ENCODE data around the gene ACBD6. TPM values are rescaled to one million over a fixed set of nuclear protein-coding genes. Genes with fewer than 3 reads are reported as not detected.

Gene ACBD6
- total and polyA plus RNA-seq, 2 donors (not counting 1 experiment from before 2014, with no cell fraction given), result 52.9 to 80.9 TPM

DNA sequence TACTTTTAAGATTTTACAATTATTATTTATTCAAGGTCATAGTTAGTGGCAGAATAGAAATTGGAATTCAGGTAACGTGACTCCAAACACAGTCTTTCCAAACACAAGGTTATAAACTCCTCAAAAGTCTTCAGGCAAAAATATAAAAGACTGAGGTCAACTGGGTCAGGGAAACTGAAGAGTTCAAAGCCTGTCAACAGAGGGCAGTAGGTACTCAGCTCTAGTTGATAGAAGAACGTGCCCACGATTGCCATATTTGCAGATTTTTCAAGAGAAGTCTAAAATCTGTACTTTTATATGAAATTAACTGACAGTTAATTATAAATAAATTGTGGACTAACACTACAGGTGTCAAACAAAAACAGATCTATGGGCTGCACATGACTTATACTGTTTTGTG, 137.3 kb downstream of the ACBD6 start:
- H3K27ac ChIP-seq (ENCODE audit: low read length in 2 of 2), result no peak overlapping the region
- H3K36me3 ChIP-seq (replicated peaks in 1 of 2; ENCODE audit: control extremely low read depth in 1 of 2, control insufficient read depth in 1 of 2, extremely low read depth in 1 of 2, insufficient read depth in 2 of 2, low read length in 1 of 2), result no peaks in the 10 kb centered on the region
- intact Hi-C loops (cut with micrococcal nuclease), result no loop called here
- ChIA-PET POLR2A (no interaction called here), CTCF (no interaction called here)
- no peaks in the 10 kb centered on the region for H3K79me2 ChIP-seq (ENCODE audit: control insufficient read depth, insufficient read depth, low read length)
- no CpG with 5 or more reads among the region's 3 CpGs for WGBS (ENCODE audit: insufficient coverage)
- no peaks in the 10 kb centered on the region for H3K27me3 Mint-ChIP-seq
- H4K20me1 ChIP-seq (ENCODE audit: control insufficient read depth, insufficient read depth, low read length, poor library complexity, severe bottlenecking), result peaks cover 5% of the 10 kb centered on the region
- H3K9me3 ChIP-seq (ENCODE audit: control extremely low read depth in 1 of 3, control insufficient read depth in 2 of 3, insufficient read depth in 1 of 3, low read length in 2 of 3), result no peaks in the 10 kb centered on the region
- H3K9me3 Mint-ChIP-seq (ENCODE audit: insufficient read depth), result no peaks in the 10 kb centered on the region
- H3K27me3 ChIP-seq (replicated peaks in 1 of 4; ENCODE audit: control extremely low read depth in 1 of 4, control insufficient read depth in 3 of 4, insufficient read depth in 4 of 4, low read length in 3 of 4), result no peaks in the 10 kb centered on the region
- H2AFZ ChIP-seq (ENCODE audit: insufficient read depth, low read depth, low read length, poor library complexity, severe bottlenecking), result no peak overlapping the region
- ATAC-seq (ENCODE audit: low read depth) (no peak), DNase-seq (no peak)
- no peaks in the 10 kb centered on the region for H3K4me1 ChIP-seq (ENCODE audit: control insufficient read depth in 2 of 2, insufficient read depth in 2 of 2, low read length in 2 of 2)
- no peak overlapping the region for H3K4me3 Mint-ChIP-seq
- H3K27ac Mint-ChIP-seq, result no peak overlapping the region
- H3K4me2 ChIP-seq (replicated peaks; ENCODE audit: low read depth, low read length, poor library complexity, severe bottlenecking), result no peak overlapping the region
- no peak overlapping the region for H3K9ac ChIP-seq (ENCODE audit: low read length)
- no peak for TF ChIP-seq EZH2 (IDR thresholded peaks at IDR 0.05; ENCODE audit: borderline replicate concordance, insufficient read depth, low read depth, low read length, poor library complexity, severe bottlenecking)
- TF ChIP-seq, protein P1, sequence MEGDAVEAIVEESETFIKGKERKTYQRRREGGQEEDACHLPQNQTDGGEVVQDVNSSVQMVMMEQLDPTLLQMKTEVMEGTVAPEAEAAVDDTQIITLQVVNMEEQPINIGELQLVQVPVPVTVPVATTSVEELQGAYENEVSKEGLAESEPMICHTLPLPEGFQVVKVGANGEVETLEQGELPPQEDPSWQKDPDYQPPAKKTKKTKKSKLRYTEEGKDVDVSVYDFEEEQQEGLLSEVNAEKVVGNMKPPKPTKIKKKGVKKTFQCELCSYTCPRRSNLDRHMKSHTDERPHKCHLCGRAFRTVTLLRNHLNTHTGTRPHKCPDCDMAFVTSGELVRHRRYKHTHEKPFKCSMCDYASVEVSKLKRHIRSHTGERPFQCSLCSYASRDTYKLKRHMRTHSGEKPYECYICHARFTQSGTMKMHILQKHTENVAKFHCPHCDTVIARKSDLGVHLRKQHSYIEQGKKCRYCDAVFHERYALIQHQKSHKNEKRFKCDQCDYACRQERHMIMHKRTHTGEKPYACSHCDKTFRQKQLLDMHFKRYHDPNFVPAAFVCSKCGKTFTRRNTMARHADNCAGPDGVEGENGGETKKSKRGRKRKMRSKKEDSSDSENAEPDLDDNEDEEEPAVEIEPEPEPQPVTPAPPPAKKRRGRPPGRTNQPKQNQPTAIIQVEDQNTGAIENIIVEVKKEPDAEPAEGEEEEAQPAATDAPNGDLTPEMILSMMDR (IDR thresholded peaks at IDR 0.05), result no peak
- no peaks in the 10 kb centered on the region for H3K4me1 Mint-ChIP-seq
- H3K4me3 ChIP-seq (ENCODE audit: control extremely low read depth in 1 of 5, extremely low read depth in 1 of 5, insufficient read depth in 1 of 5, low read depth in 2 of 5, low read length in 4 of 5), result no peak overlapping the region

DNA sequence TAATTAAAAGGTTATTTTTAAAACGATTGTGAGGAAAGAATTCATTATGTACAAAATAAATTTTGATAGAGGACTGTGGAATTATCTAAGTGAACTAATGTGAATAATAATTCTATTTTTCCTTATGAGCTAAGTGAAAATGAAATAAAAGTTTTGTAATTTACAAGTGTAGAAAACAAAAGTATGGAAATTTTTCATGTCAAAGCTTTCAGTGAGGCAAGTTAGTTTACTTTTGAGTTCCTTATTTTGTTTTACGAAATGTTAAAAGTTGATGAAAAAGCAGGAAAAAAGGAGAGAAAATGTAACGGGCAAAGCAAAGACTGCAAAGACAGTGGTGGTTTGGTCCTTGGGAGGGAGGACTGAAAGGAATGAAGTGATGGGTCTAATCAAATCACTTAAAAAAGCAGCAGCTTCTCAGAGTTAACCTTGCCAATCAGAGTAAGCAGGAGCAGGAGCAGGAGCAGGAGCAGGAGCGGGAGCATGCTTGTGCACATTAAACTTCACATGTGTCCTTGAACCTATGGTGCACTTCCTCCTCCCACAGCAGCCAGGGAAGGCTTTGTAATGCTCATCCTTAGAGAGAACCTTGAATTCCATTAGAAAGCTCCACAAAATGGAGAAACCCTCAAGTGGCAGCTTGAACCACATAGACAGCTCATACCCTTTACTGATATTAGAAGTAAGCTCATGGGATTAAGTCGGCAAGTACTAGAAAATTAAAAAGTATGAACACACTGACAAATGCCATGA, 139.0 kb downstream of the ACBD6 start:
- ATAC-seq (ENCODE audit: low read depth), result no peak
- Histone ChIP-seq H3K4me2 (replicated peaks; ENCODE audit: low read depth, low read length, poor library complexity, severe bottlenecking) (no peak overlapping the region), H3K4me3 (ENCODE audit: control extremely low read depth in 1 of 5, extremely low read depth in 1 of 5, insufficient read depth in 1 of 5, low read depth in 2 of 5, low read length in 4 of 5) (no peak overlapping the region), H2AFZ (ENCODE audit: insufficient read depth, low read depth, low read length, poor library complexity, severe bottlenecking) (no peak overlapping the region), H3K4me1 (ENCODE audit: control insufficient read depth in 2 of 2, insufficient read depth in 2 of 2, low read length in 2 of 2) (no peaks in the 10 kb centered on the region), H3K79me2 (ENCODE audit: control insufficient read depth, insufficient read depth, low read length) (no peaks in the 10 kb centered on the region), H3K36me3 (replicated peaks in 1 of 2; ENCODE audit: control extremely low read depth in 1 of 2, control insufficient read depth in 1 of 2, extremely low read depth in 1 of 2, insufficient read depth in 2 of 2, low read length in 1 of 2) (no peaks in the 10 kb centered on the region), H3K9me3 (ENCODE audit: control extremely low read depth in 1 of 3, control insufficient read depth in 2 of 3, insufficient read depth in 1 of 3, low read length in 2 of 3) (no peaks in the 10 kb centered on the region), H3K9ac (ENCODE audit: low read length) (no peak overlapping the region), H4K20me1 (ENCODE audit: control insufficient read depth, insufficient read depth, low read length, poor library complexity, severe bottlenecking) (peaks cover 5% of the 10 kb centered on the region), H3K27ac (ENCODE audit: low read length in 2 of 2) (no peak overlapping the region), H3K27me3 (replicated peaks in 1 of 4; ENCODE audit: control extremely low read depth in 1 of 4, control insufficient read depth in 3 of 4, insufficient read depth in 4 of 4, low read length in 3 of 4) (no peaks in the 10 kb centered on the region)
- no peak for TF ChIP-seq EZH2 (IDR thresholded peaks at IDR 0.05; ENCODE audit: borderline replicate concordance, insufficient read depth, low read depth, low read length, poor library complexity, severe bottlenecking)
- TF ChIP-seq, protein P1 (IDR thresholded peaks at IDR 0.05), result no peak
- no peak for DNase-seq
- Mint-ChIP-seq H3K9me3 (ENCODE audit: insufficient read depth) (no peaks in the 10 kb centered on the region), H3K27ac (no peak overlapping the region), H3K4me3 (no peak overlapping the region), H3K27me3 (no peaks in the 10 kb centered on the region), H3K4me1 (no peaks in the 10 kb centered on the region)
- ChIA-PET POLR2A (interaction anchor here (0.5 kb wide), 1 partner anchor 114 kb away, joined by 3 read pairs; no protein-coding TSS in a partner anchor), CTCF (no interaction called here)
- no CpG with 5 or more reads among the region's 5 CpGs for WGBS (ENCODE audit: insufficient coverage)
- intact Hi-C loops (cut with micrococcal nuclease), result no loop called here

All from B cell (primary cell).